Large intestine (tissue), 3 donors: ENCODE measurements around the gene PLOD2. TPM values are rescaled to one million over a fixed set of nuclear protein-coding genes. Genes with fewer than 3 reads are reported as not detected.

Experiments used
- DNase-seq, 2 donors: peaks; one replicate each; pipeline versions ENCODE4 v3.0.0 to v3.0.0-alpha.2; 2013
- H3K27ac ChIP-seq: one replicate; pipeline ENCODE4 v1.5.1; 2013; ENCODE audit warnings: low read length
- H3K27me3 ChIP-seq: 2 replicates; pipeline ENCODE4 v1.6.1; 2013; ENCODE audit warnings: low read length; ENCODE audit not compliant: control insufficient read depth, insufficient read depth
- H3K36me3 ChIP-seq: 2 replicates; pipeline ENCODE4 v1.6.1; 2013; ENCODE audit warnings: low read length; ENCODE audit not compliant: control insufficient read depth, insufficient read depth
- H3K4me1 ChIP-seq: one replicate; pipeline ENCODE4 v1.6.1; 2013; ENCODE audit warnings: low read length; ENCODE audit not compliant: control insufficient read depth, insufficient read depth
- H3K4me3 ChIP-seq: one replicate; pipeline ENCODE4 v1.5.1; 2013; ENCODE audit warnings: low read length
- H3K9me3 ChIP-seq: one replicate; pipeline ENCODE4 v1.6.1; 2013; ENCODE audit warnings: mild to moderate bottlenecking, low read depth, low read length, moderate library complexity; ENCODE audit not compliant: control insufficient read depth
- WGBS: methylation state at CpG from one replicate; pipeline ENCODE4 v1.1.5; 2013; ENCODE audit warnings: low lambda C conversion rate; ENCODE audit not compliant: insufficient coverage; 5-methylcytosine and 5-hydroxymethylcytosine counted together
- polyA plus RNA-seq: library from polyadenylated mRNA; unstranded; fragments of 120-200 nt; gene quantifications from one replicate; pipeline ENCODE4 v1.2.1, GENCODE V29; 2013

The PLOD2 gene
- polyA plus RNA-seq, 1 donor = 92.2 TPM

GRCh38 chr3:146104068-146104467 is 56.9 kb downstream of the PLOD2 start:
- DNase-seq = no peak
- Histone ChIP-seq H3K27me3 (no peaks in the 10 kb centered on the region), H3K4me3 (no peak overlapping the region), H3K4me1 (no peaks in the 10 kb centered on the region), H3K36me3 (peaks cover 39% of the 10 kb centered on the region), H3K27ac (no peak overlapping the region), H3K9me3 (no peaks in the 10 kb centered on the region)
- WGBS = no CpG with 5 or more reads among the region's 3 CpGs

- WGBS = 100% methylated on average over 2 of the region's 3 CpGs
- Histone ChIP-seq H3K9me3 (no peaks in the 10 kb centered on the region), H3K4me1 (no peaks in the 10 kb centered on the region), H3K36me3 (peaks cover 31% of the 10 kb centered on the region), H3K27me3 (no peaks in the 10 kb centered on the region), H3K4me3 (no peak overlapping the region), H3K27ac (no peak overlapping the region)
- no peak for DNase-seq
Observed at GRCh38 chr3:146102885-146103284, 58.1 kb downstream of the PLOD2 start.

- no peaks in the 10 kb centered on the region for H3K27me3 ChIP-seq
- DNase-seq = no peak
- H3K36me3 ChIP-seq = peaks cover 33% of the 10 kb centered on the region
- H3K4me3 ChIP-seq = no peak overlapping the region
- no peaks in the 10 kb centered on the region for H3K9me3 ChIP-seq
- no peaks in the 10 kb centered on the region for H3K4me1 ChIP-seq
- WGBS = no CpG with 5 or more reads among the region's 2 CpGs
- no peak overlapping the region for H3K27ac ChIP-seq
Observed at GRCh38 chr3:146101538-146101937, 59.4 kb downstream of the PLOD2 start.

GRCh38 chr3:146100825-146101444 is 60.0 kb downstream of the PLOD2 start:
- Histone ChIP-seq H3K27me3 (no peaks in the 10 kb centered on the region), H3K36me3 (peaks cover 29% of the 10 kb centered on the region), H3K27ac (no peak overlapping the region), H3K4me3 (no peak overlapping the region), H3K4me1 (no peaks in the 10 kb centered on the region), H3K9me3 (no peaks in the 10 kb centered on the region)
- DNase-seq = no peak

- DNase-seq = no peak
- 40% methylated on average over 2 of the region's 2 CpGs for WGBS
- peaks cover 22% of the 10 kb centered on the region for H3K36me3 ChIP-seq
- H3K4me3 ChIP-seq = no peak overlapping the region
- H3K27me3 ChIP-seq = no peaks in the 10 kb centered on the region
- no peak overlapping the region for H3K27ac ChIP-seq
- no peaks in the 10 kb centered on the region for H3K9me3 ChIP-seq
- no peaks in the 10 kb centered on the region for H3K4me1 ChIP-seq
Observed at GRCh38 chr3:146100180-146100579, 60.8 kb downstream of the PLOD2 start.

GRCh38 chr3:146099316-146099715 is 61.7 kb downstream of the PLOD2 start:
- no peak for DNase-seq
- no peaks in the 10 kb centered on the region for H3K9me3 ChIP-seq
- H3K4me3 ChIP-seq = no peak overlapping the region
- H3K36me3 ChIP-seq = peaks cover 21% of the 10 kb centered on the region
- no peaks in the 10 kb centered on the region for H3K4me1 ChIP-seq
- WGBS = 96% methylated on average over 5 of the region's 9 CpGs
- H3K27ac ChIP-seq = no peak overlapping the region
- no peaks in the 10 kb centered on the region for H3K27me3 ChIP-seq

GRCh38 chr3:146093896-146094295 is 67.1 kb downstream of the PLOD2 start:
- H3K27ac ChIP-seq = no peak overlapping the region
- peaks cover 3% of the 10 kb centered on the region for H3K36me3 ChIP-seq
- no peaks in the 10 kb centered on the region for H3K9me3 ChIP-seq
- 86% methylated on average over 1 of the region's 2 CpGs for WGBS
- H3K4me1 ChIP-seq = no peaks in the 10 kb centered on the region
- no peak overlapping the region for H3K4me3 ChIP-seq
- DNase-seq = no peak
- no peaks in the 10 kb centered on the region for H3K27me3 ChIP-seq

- no peaks in the 10 kb centered on the region for H3K27me3 ChIP-seq
- DNase-seq = peak in 1 of 2 donors; percentile 9
- no peaks in the 10 kb centered on the region for H3K9me3 ChIP-seq
- H3K4me1 ChIP-seq = no peaks in the 10 kb centered on the region
- H3K4me3 ChIP-seq = no peak overlapping the region
- no peaks in the 10 kb centered on the region for H3K36me3 ChIP-seq
- no CpG with 5 or more reads among the region's 1 CpG for WGBS
- H3K27ac ChIP-seq = no peak overlapping the region
Observed at GRCh38 chr3:146092230-146092629, 68.8 kb downstream of the PLOD2 start.

GRCh38 chr3:146091397-146091796 is 69.6 kb downstream of the PLOD2 start:
- no peak for DNase-seq
- Histone ChIP-seq H3K27ac (no peak overlapping the region), H3K4me1 (no peaks in the 10 kb centered on the region), H3K4me3 (no peak overlapping the region), H3K27me3 (no peaks in the 10 kb centered on the region), H3K9me3 (no peaks in the 10 kb centered on the region), H3K36me3 (no peaks in the 10 kb centered on the region)
- no CpG with 5 or more reads among the region's 1 CpG for WGBS

- Histone ChIP-seq H3K27me3 (no peaks in the 10 kb centered on the region), H3K27ac (no peak overlapping the region), H3K4me1 (no peaks in the 10 kb centered on the region), H3K9me3 (no peaks in the 10 kb centered on the region), H3K36me3 (no peaks in the 10 kb centered on the region), H3K4me3 (no peak overlapping the region)
- no peak for DNase-seq
- no CpG with 5 or more reads among the region's 2 CpGs for WGBS
Observed at GRCh38 chr3:146090521-146090920, 70.5 kb downstream of the PLOD2 start.

GRCh38 chr3:146088840-146089239 is 72.1 kb downstream of the PLOD2 start:
- H3K9me3 ChIP-seq = no peaks in the 10 kb centered on the region
- WGBS = 100% methylated on average over 1 of the region's 2 CpGs
- H3K4me3 ChIP-seq = no peak overlapping the region
- H3K4me1 ChIP-seq = no peaks in the 10 kb centered on the region
- H3K27me3 ChIP-seq = no peaks in the 10 kb centered on the region
- no peak overlapping the region for H3K27ac ChIP-seq
- no peak for DNase-seq
- H3K36me3 ChIP-seq = no peaks in the 10 kb centered on the region
